Body of pancreas (tissue), 4 donors: ENCODE data around the gene FGFBP3. TPM values are rescaled to one million over a fixed set of nuclear protein-coding genes. Genes with fewer than 3 reads are reported as not detected.
"Not testable (repeated sequence)": the region's sequence is repeated elsewhere in the genome, so short reads cannot be mapped to it uniquely, and the experiment has no call there.

Experiments
- ATAC-seq: fragments of 150-250 bp; one replicate; pipeline ENCODE4 v1.9.1; 2016
- DNase-seq, 4 donors: peaks; one replicate each; pipeline ENCODE4 v3.0.0-alpha.2; 2019
- H3K27ac ChIP-seq, 4 donors: fragments of 200-600 bp; sonication (generic); 1 replicate in 3 of 4; 2 replicates in 1 of 4; pipeline versions ENCODE4 v1.5.1 to v1.6.1; 2016 to 2019; ENCODE audit warnings: mild to moderate bottlenecking in 1 of 4, mixed read lengths in 1 of 4, moderate library complexity in 1 of 4
- H3K27me3 ChIP-seq, 2 donors: fragments of 200-600 bp; sonication (generic); one replicate each; pipeline ENCODE4 v1.6.0; 2016; ENCODE audit warnings: mild to moderate bottlenecking in 1 of 2
- H3K36me3 ChIP-seq, 2 donors: fragments of 200-600 bp; sonication (generic); replicated peaks in 1 of 2; 2 replicates each; pipeline ENCODE4 v1.5.1; 2016; ENCODE audit warnings: low read depth in 2 of 2; ENCODE audit not compliant: insufficient read depth in 1 of 2
- H3K4me1 ChIP-seq: fragments of 200-600 bp; sonication (generic); one replicate; pipeline ENCODE4 v1.6.0; 2016
- H3K4me3 ChIP-seq, 2 donors: fragments of 200-600 bp; sonication (generic); 1 replicate in 1 of 2; 2 replicates in 1 of 2; pipeline ENCODE4 v1.5.1; 2016 to 2019
- H3K9me3 ChIP-seq, 3 donors: fragments of 200-600 bp; sonication (generic); 1 replicate in 2 of 3; 2 replicates in 1 of 3; pipeline ENCODE4 v1.5.1; 2016
- CTCF ChIP-seq, 7 experiments: fragments of 450-650 bp in 4 of 7; fragments of 200-600 bp in 3 of 7; sonication (generic) in 3 of 7; IDR thresholded peaks; one replicate each; pipeline ENCODE4 v1.5.1; 2016 to 2019; ENCODE audit warnings: antibody characterized with exemption in 7 of 7
- POLR2A ChIP-seq, 3 donors: fragments of 450-650 bp; IDR thresholded peaks; one replicate each; pipeline ENCODE4 v1.6.1; 2016; ENCODE audit warnings: antibody characterized with exemption in 3 of 3, mild to moderate bottlenecking in 2 of 3
- WGBS, 2 donors: methylation state at CpG; one replicate each; pipeline ENCODE4 v1.1.5; 2017; 5-methylcytosine and 5-hydroxymethylcytosine counted together
- intact Hi-C: fragments of 100-400 bp; cut with DNase I; formaldehyde crosslinking; loops from one replicate; pipeline ENCODE4 v1.15.1; 2023
- total RNA-seq, 2 donors: library from RNA; depleted of rRNA; stranded (reverse); fragments of >200 nt; gene quantifications; one replicate each; pipeline ENCODE4 v1.1.0, GENCODE V29; 2016

The FGFBP3 gene
- total RNA-seq, 2 donors from 2014 or later: 2.3 to 3.4 TPM

- intact Hi-C loops: no loop called here
- H3K27ac ChIP-seq: no peak overlapping the region
- DNase-seq (no peak), ATAC-seq (no peak)
- no peaks in the 10 kb centered on the region for H3K9me3 ChIP-seq
- H3K27me3 ChIP-seq: no peaks in the 10 kb centered on the region
- no peaks in the 10 kb centered on the region for H3K4me1 ChIP-seq
- no peak for TF ChIP-seq POLR2A (IDR thresholded peaks at IDR 0.05)
- TF ChIP-seq CTCF (IDR thresholded peaks at IDR 0.05): no peak
- H3K36me3 ChIP-seq: no peaks in the 10 kb centered on the region
- 76 to 82% methylated on average over 3 of the region's 3 CpGs for WGBS, 2 donors
- H3K4me3 ChIP-seq: no peak overlapping the region
Measured at GRCh38 chr10:91896212-91896756, 13.0 kb downstream of the FGFBP3 start.

- WGBS, 2 donors: 84 to 87% methylated on average over 13 to 14 of the region's 14 CpGs
- H3K36me3 ChIP-seq, H3K4me3 ChIP-seq, H3K4me1 ChIP-seq, intact Hi-C loops, H3K27ac ChIP-seq, H3K27me3 ChIP-seq, ATAC-seq, DNase-seq, H3K9me3 ChIP-seq: not testable (repeated sequence)
Measured at GRCh38 chr10:91894261-91894685, 15.0 kb downstream of the FGFBP3 start.

- H3K9me3 ChIP-seq: no peaks in the 10 kb centered on the region
- no peak overlapping the region for H3K27ac ChIP-seq
- H3K4me3 ChIP-seq: no peak overlapping the region
- DNase-seq: no peak
- no peak for TF ChIP-seq POLR2A (IDR thresholded peaks at IDR 0.05)
- TF ChIP-seq CTCF (IDR thresholded peaks at IDR 0.05): no peak
- 89 to 94% methylated on average over 2 of the region's 2 CpGs for WGBS, 2 donors
- H3K36me3 ChIP-seq: no peaks in the 10 kb centered on the region
- peaks cover under 1% of the 10 kb centered on the region for H3K4me1 ChIP-seq
- H3K27me3 ChIP-seq: no peaks in the 10 kb centered on the region
- no peak for ATAC-seq
- intact Hi-C loops: no loop called here
Measured at GRCh38 chr10:91893051-91893450, 16.2 kb downstream of the FGFBP3 start.

- intact Hi-C loops: no loop called here
- no peak for TF ChIP-seq CTCF (IDR thresholded peaks at IDR 0.05)
Measured at GRCh38 chr10:91891125-91892001, 17.9 kb downstream of the FGFBP3 start.

GRCh38 chr10:91887272-91888076, 21.8 kb downstream of the FGFBP3 start:
- WGBS, 2 donors: 2% methylated on average over 24 to 59 of the region's 59 CpGs
- intact Hi-C loops: no loop called here
- Histone ChIP-seq H3K27me3 (no peaks in the 10 kb centered on the region), H3K4me3 (peak overlapping the region in 1 of 2 donors; percentile 14), H3K27ac (no peak overlapping the region), H3K36me3 (no peaks in the 10 kb centered on the region), H3K4me1 (peaks cover 13% of the 10 kb centered on the region), H3K9me3 (no peaks in the 10 kb centered on the region)
- peak; percentile 54 for ATAC-seq
- TF ChIP-seq POLR2A (IDR thresholded peaks at IDR 0.05): no peak
- no peak for TF ChIP-seq CTCF (IDR thresholded peaks at IDR 0.05)
- peak in 2 of 4 donors; percentile 21 to 41 for DNase-seq

More at GRCh38 chr10:91891125-91892001, 17.9 kb downstream of the FGFBP3 start:
- DNase-seq (no peak), ATAC-seq (no peak)
- Histone ChIP-seq H3K9me3 (no peaks in the 10 kb centered on the region), H3K4me3 (no peak overlapping the region), H3K36me3 (no peaks in the 10 kb centered on the region), H3K4me1 (peaks cover 13% of the 10 kb centered on the region), H3K27ac (no peak overlapping the region), H3K27me3 (no peaks in the 10 kb centered on the region)
- 72 to 80% methylated on average over 1 of the region's 1 CpG for WGBS, 2 donors
